Adrenal gland (tissue), 5 donors: ENCODE results near the gene TTC34.

ENCODE experiments used
- POLR2A ChIP-seq, 2 donors: fragments of 450-650 bp; IDR thresholded peaks; one replicate each; pipeline ENCODE4 v1.6.1; 2017; ENCODE audit warnings: antibody characterized with exemption in 2 of 2, mild to moderate bottlenecking in 2 of 2, moderate library complexity in 1 of 2
- TF ChIP-seq, protein P1 (sequence below), 6 experiments: fragments of 450-650 bp in 4 of 6; fragments of 200-600 bp in 2 of 6; sonication (generic) in 1 of 6; IDR thresholded peaks; 1 replicate in 5 of 6; 2 replicates in 1 of 6; pipeline versions ENCODE4 v1.5.1 to v1.8.0; 2016 to 2021; ENCODE audit warnings: antibody characterized with exemption in 6 of 6, mild to moderate bottlenecking in 2 of 6, moderate library complexity in 1 of 6
- donor health status: DM: no; HTN: no; CAD: no.

DNA sequence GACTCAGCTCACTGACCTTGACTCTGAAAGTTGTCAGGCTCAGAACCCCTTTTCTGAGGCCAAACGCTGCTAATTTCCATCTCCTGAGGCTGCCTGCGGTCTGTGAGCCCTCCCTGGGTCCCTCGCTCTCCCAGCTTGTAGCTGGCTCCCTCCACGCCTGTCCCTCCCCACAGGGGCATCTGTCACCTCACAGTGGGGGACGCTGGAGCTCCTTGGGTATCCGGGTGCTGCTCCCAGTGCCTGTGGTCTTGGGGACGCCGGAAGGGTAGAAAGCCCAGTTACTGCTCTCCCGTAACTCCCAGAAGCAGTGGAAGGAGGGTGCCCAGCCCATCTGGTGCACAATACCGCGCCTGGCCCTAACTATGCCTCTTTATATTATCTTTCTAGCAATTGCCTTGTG, 155.7 kb downstream of the TTC34 start:
- TF ChIP-seq, protein P1, sequence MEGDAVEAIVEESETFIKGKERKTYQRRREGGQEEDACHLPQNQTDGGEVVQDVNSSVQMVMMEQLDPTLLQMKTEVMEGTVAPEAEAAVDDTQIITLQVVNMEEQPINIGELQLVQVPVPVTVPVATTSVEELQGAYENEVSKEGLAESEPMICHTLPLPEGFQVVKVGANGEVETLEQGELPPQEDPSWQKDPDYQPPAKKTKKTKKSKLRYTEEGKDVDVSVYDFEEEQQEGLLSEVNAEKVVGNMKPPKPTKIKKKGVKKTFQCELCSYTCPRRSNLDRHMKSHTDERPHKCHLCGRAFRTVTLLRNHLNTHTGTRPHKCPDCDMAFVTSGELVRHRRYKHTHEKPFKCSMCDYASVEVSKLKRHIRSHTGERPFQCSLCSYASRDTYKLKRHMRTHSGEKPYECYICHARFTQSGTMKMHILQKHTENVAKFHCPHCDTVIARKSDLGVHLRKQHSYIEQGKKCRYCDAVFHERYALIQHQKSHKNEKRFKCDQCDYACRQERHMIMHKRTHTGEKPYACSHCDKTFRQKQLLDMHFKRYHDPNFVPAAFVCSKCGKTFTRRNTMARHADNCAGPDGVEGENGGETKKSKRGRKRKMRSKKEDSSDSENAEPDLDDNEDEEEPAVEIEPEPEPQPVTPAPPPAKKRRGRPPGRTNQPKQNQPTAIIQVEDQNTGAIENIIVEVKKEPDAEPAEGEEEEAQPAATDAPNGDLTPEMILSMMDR (IDR thresholded peaks at IDR 0.05): no peak
- TF ChIP-seq POLR2A (IDR thresholded peaks at IDR 0.05): no peak
